Stomach smooth muscle (tissue), 2 donors: ENCODE measurements around the gene STRADB.
"Not testable (repeated sequence)": the region's sequence is repeated elsewhere in the genome, so short reads cannot be mapped to it uniquely, and the experiment has no call there.

ENCODE experiments used
- H3K27ac ChIP-seq: one replicate; pipeline ENCODE4 v1.7.0; 2013; ENCODE audit warnings: mild to moderate bottlenecking, low read length, inconsistent platforms
- H3K27me3 ChIP-seq, 2 donors: one replicate each; pipeline ENCODE4 v1.7.0; 2013; ENCODE audit warnings: low read length in 2 of 2; ENCODE audit not compliant: insufficient read depth in 2 of 2, control insufficient read depth in 1 of 2
- H3K36me3 ChIP-seq, 2 donors: one replicate each; pipeline ENCODE4 v1.7.0; 2013; ENCODE audit warnings: low read length in 2 of 2; ENCODE audit not compliant: control insufficient read depth in 2 of 2, insufficient read depth in 2 of 2
- H3K4me1 ChIP-seq: one replicate; pipeline ENCODE4 v1.7.0; 2013; ENCODE audit warnings: low read length; ENCODE audit not compliant: control insufficient read depth, insufficient read depth
- H3K4me3 ChIP-seq, 2 donors: one replicate each; pipeline ENCODE4 v1.7.0; 2013; ENCODE audit warnings: low read length in 2 of 2
- H3K9ac ChIP-seq, 2 donors: one replicate each; pipeline ENCODE4 v1.7.0; 2013; ENCODE audit warnings: low read length in 2 of 2, mild to moderate bottlenecking in 1 of 2
- H3K9me3 ChIP-seq, 2 donors: one replicate each; pipeline ENCODE4 v1.7.0; 2013; ENCODE audit warnings: low read length in 2 of 2; ENCODE audit not compliant: control insufficient read depth in 2 of 2
- donor health status: healthy.
- donor health status: Pancreatic carcinoma.

STRADB gene

DNA sequence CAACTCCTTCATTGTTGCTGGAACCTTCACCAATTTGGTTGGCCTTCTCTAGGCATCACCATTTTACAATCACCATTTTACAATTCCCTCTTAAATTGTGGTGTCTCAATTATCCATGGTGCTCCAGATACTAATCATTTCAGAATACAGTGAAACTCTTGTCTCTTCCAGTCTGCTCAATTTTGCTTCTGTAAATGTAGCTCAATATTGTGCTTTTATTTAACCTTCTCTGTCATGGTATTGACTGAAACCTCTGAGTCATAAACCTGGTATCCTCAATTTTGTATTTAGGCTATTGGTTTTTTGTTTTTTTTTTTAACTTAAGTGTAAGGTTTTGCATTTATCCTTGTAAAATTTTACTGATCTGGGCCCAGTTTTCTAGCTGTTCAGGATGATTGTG lies 16.1 kb downstream of the STRADB start:
- Histone ChIP-seq H3K36me3 (peaks cover 21 to 42% of the 10 kb centered on the region in 2 donors), H3K9me3 (no peaks in the 10 kb centered on the region), H3K4me3 (no peak overlapping the region), H3K27me3 (no peaks in the 10 kb centered on the region), H3K4me1 (peaks cover 9% of the 10 kb centered on the region), H3K27ac (no peak overlapping the region), H3K9ac (no peak overlapping the region)

DNA sequence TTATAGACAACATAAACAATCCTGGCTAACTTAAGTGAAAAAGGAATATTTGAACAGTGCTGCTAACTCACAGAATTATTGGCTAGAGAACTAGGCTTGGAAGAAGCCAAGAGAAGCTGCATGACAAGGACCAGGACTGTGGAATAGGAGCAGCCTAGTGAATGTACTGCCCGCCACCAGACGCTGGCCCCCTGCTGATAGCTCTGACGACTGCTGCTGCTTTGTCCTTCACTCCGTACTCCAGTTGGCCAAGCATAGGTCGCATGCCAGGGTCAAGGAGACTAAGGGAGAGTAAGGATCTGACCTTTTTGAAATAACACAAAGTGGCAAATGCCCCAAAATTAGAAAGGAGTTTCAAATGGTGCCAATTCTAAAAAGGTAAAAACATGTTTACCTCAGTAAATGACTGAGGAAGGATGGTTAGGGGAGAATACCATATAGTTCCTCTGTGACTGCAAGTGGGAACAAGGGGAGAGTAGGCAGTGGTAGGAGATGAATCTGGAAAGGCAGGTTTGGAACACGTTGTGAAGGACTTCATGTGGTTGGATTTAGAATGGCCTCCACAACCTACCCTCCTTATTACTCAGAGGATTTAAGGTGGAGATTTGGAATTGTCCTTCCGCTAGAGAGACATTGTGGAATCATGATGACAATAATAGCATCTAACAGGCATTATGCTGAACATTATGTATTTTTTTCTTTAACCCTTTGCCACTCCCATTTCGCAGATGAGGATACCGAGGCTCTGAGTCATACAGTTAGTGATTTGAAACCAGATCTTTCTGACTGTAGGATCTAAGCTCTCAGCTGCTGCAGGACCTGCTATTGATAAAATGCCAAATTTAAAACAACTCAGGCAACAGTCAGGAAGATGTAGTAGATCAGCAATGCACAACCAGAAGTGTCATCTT lies 19.5 kb downstream of the STRADB start:
- no peaks in the 10 kb centered on the region for H3K27me3 ChIP-seq
- H3K9ac ChIP-seq = no peak overlapping the region
- H3K27ac ChIP-seq = no peak overlapping the region
- H3K9me3 ChIP-seq = no peaks in the 10 kb centered on the region
- H3K4me3 ChIP-seq = no peak overlapping the region
- peaks cover 18 to 36% of the 10 kb centered on the region in 2 donors for H3K36me3 ChIP-seq
- peaks cover under 1% of the 10 kb centered on the region for H3K4me1 ChIP-seq

DNA sequence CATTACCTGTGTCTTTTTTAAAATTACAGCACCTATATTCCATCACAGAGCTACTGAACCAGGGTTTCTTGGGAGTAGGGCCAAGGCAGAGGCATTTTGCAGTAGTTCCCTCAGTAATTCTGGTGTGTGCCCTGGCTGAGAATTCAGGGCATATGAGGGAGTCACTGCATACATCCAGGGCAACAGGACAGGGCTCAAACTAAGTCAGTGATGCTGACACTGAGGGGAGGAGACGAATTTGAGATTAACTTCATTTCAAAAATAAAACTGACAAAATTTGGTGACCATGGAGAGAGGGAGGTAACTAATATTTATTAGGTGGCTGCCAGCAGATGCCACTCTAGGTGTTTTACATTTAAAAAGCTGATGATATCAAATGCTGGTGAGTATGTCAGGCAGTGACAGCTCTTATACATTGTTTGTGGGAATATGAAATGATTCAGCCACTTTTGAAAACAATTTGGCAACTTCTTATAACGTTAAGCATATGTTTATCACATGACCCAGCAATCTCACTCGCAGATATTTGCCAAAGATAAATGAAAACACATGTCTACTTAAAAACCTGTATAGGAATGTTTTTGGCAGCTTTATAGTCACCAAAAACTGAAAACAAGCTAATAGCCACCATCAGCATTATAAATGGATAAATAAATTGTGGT lies 20.3 kb downstream of the STRADB start:
- no peaks in the 10 kb centered on the region for H3K4me1 ChIP-seq
- no peak overlapping the region for H3K27ac ChIP-seq
- H3K36me3 ChIP-seq = peaks cover 18 to 36% of the 10 kb centered on the region in 2 donors
- no peak overlapping the region for H3K9ac ChIP-seq
- no peaks in the 10 kb centered on the region for H3K9me3 ChIP-seq
- H3K27me3 ChIP-seq = no peaks in the 10 kb centered on the region
- no peak overlapping the region for H3K4me3 ChIP-seq

DNA sequence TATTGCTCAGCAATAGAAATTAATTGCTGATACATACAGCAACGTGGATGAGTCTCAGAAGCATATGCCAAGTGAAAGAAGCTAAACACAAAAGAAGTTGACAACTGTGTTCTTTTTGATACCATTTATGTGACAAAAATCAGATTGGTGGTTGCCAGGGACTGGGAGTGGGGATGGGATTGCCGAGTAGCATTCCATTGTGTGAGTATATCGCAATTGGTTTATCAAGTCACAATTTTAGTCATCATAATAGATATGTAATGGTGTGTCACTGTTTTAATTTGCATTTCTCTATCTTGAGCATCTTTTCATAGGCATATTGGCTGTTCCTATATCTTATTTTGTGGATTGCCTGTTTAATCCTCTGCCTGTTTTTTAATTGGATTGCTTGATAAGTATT lies 20.9 kb downstream of the STRADB start:
- H3K9me3 ChIP-seq = no peaks in the 10 kb centered on the region
- no peak overlapping the region for H3K4me3 ChIP-seq
- H3K9ac ChIP-seq = no peak overlapping the region
- no peaks in the 10 kb centered on the region for H3K27me3 ChIP-seq
- H3K36me3 ChIP-seq = peaks cover 18 to 36% of the 10 kb centered on the region in 2 donors
- no peaks in the 10 kb centered on the region for H3K4me1 ChIP-seq
- no peak overlapping the region for H3K27ac ChIP-seq

DNA sequence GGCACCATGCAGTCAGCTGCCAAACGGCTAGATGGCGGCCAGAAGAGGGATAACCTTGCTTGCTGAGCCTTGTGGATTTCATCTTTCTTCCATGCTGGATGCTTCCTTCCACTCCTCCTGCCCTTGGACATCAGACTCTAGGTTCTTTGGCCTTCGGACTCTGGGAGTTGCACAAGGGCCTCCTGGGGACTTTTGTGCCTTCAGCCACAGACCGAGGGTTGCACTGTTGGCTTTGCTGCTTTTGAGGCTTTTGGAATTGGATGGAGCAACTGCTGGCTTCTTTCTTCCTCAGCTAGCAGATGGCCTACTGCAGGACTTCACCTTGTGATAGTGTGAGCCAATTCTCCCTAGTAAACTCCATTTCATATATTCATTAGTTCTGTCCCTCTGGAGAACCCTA lies 31.0 kb downstream of the STRADB start:
- Histone ChIP-seq H3K9ac (no peak overlapping the region), H3K4me3 (no peak overlapping the region), H3K9me3 (no peaks in the 10 kb centered on the region), H3K27ac (no peak overlapping the region), H3K27me3 (no peaks in the 10 kb centered on the region), H3K36me3 (peaks cover 9 to 16% of the 10 kb centered on the region in 2 donors), H3K4me1 (no peaks in the 10 kb centered on the region)

DNA sequence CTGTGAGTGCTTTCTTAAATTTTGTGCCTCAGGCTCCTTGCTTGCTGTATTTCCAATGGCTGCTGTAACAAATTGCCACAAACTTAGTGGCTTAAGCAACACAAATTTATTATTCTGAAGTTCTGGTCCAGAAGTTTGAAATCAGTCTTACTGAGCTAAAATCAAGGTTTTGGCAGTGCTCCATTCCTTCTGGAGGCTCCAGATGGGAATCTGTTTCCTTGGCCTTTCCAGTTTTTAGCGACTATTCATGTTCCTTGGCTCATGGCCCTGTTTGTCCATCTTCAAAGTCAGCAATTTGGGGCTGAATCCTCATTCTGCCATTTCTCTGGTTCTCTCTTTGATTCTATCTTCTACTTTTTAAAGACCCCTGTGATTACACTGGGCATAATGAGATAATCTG lies 31.8 kb downstream of the STRADB start:
- H3K9ac ChIP-seq = no peak overlapping the region

DNA sequence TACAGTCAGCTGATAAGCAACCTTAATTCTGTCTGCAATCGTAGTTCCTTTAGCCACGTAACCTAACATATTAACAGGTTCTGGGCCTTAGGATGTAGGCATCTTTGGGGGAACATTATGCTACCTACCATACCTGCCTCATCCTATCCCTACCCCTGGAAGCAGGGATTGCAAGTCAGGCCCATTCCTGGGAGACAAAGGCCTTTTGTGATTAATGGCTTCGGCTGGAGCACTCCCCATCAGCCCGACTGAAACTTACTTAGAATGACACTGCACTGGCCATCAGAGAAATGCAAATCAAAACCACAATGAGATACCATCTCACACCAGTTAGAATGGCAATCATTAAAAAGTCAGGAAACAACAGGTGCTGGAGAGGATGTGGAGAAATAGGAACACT lies 32.2 kb downstream of the STRADB start:
- H3K27me3 ChIP-seq, H3K4me1 ChIP-seq, H3K4me3 ChIP-seq, H3K27ac ChIP-seq, H3K9ac ChIP-seq, H3K36me3 ChIP-seq, H3K9me3 ChIP-seq: not testable (repeated sequence)

More for the DNA sequence above, 31.8 kb downstream of the STRADB start:
- Histone ChIP-seq H3K4me3 (no peak overlapping the region), H3K27ac (no peak overlapping the region), H3K27me3 (no peaks in the 10 kb centered on the region), H3K4me1 (no peaks in the 10 kb centered on the region), H3K36me3 (peaks cover 9% of the 10 kb centered on the region in 2 donors), H3K9me3 (no peaks in the 10 kb centered on the region)

DNA sequence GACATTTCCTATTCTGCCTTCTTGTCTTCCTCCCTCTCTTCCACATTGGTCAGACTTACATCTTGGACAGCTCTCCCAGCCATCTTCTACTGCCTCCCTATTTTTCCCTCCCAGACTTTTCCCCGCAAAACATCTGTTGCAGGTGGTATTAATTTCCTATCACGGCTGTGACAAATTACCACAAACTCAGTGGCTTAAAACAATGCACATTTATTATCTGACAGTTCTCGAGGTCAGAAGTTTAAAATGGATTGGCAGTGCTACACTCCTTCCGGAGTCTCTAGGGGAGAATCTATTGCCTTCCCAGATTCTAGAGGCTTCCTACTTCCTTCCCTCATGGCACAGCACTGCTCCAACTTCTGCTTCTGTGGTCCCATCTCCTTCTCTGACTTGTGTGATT lies 33.3 kb downstream of the STRADB start:
- Histone ChIP-seq H3K9ac (no peak overlapping the region), H3K9me3 (no peaks in the 10 kb centered on the region), H3K36me3 (peaks cover 3 to 9% of the 10 kb centered on the region in 2 donors), H3K27me3 (no peaks in the 10 kb centered on the region), H3K4me3 (no peak overlapping the region), H3K27ac (no peak overlapping the region), H3K4me1 (no peaks in the 10 kb centered on the region)

DNA sequence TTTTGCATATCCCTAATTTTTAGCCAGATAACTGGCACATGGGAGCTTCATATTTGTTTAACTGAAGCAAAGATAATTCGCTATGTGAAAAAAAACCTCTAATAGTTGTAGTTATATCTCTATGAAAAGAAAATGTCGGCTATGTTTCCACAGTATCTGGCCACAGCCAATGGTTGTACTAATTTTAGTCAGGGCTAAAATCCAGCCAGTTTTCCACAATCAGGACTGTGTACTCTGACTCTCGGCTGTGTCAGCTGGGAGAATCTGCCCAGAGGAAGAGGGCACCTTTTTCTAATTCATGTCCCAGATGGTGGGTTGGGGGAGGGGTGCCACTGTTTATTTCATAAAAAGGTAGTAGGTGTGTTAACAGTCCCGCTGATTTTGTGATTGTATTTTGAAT lies 38.8 kb downstream of the STRADB start:
- Histone ChIP-seq H3K4me3 (no peak overlapping the region), H3K9ac (no peak overlapping the region), H3K27ac (no peak overlapping the region), H3K9me3 (no peaks in the 10 kb centered on the region), H3K4me1 (no peaks in the 10 kb centered on the region), H3K27me3 (no peaks in the 10 kb centered on the region), H3K36me3 (no peaks in the 10 kb centered on the region)

DNA sequence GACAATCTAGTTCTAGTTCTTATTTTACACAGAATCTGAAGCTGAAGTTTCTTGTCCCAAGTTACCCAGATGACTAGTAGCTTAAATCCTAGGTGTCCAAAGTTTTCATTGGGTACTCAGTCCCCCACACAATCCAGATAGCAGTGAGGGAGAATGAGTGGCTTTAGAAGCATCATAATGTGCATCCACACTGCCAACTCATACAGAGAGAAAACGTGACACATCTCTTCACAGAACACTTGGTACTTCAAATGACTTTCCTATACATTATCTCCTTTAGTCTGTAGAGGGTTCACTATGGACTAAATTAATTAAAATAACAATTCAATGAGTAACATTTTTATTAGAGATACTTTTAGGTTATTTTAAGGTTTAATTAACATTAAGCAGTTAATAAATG lies 45.2 kb downstream of the STRADB start:
- H3K4me3 ChIP-seq = no peak overlapping the region
- H3K27ac ChIP-seq = no peak overlapping the region
- no peaks in the 10 kb centered on the region for H3K27me3 ChIP-seq
- H3K36me3 ChIP-seq = no peaks in the 10 kb centered on the region
- no peaks in the 10 kb centered on the region for H3K4me1 ChIP-seq
- H3K9me3 ChIP-seq = no peaks in the 10 kb centered on the region
- H3K9ac ChIP-seq = no peak overlapping the region

DNA sequence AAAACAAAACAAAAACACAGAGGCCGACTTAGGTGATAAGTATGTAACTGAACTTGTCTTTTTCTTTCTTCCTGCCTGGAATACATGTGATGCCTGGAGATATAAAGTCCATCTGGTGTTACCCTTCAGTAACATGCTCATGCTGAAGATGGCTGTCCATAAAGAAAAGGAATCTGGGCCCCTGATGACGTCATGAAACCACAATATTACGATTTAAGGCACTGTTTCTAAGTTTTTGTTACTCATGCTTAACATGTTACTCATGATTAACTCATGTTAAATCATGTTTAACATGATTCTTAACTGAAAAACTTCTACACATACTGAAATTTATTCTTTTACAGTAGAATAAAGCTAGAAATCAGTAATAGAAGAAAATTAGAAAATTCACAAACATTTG lies 49.0 kb downstream of the STRADB start:
- Histone ChIP-seq H3K4me3 (no peak overlapping the region), H3K9ac (no peak overlapping the region), H3K27me3 (no peaks in the 10 kb centered on the region), H3K36me3 (no peaks in the 10 kb centered on the region), H3K27ac (no peak overlapping the region), H3K4me1 (no peaks in the 10 kb centered on the region), H3K9me3 (peaks cover 0 to 3% of the 10 kb centered on the region in 2 donors)
